Hepatocyte (in vitro differentiated cells): Measurements from ENCODE around the gene TCEA2. TPM values are rescaled to one million over a fixed set of nuclear protein-coding genes. Genes with fewer than 3 reads are reported as not detected.

Experiments used
- DNase-seq: peaks from one replicate; pipeline ENCODE4 v3.0.0-alpha.2; 2016; ENCODE audit warnings: low spot score
- H2AFZ ChIP-seq: fragments of 200-600 bp; sonication (generic); 2 replicates; pipeline ENCODE4 v1.6.0; 2016; ENCODE audit warnings: antibody characterized with exemption, mild to moderate bottlenecking
- H3K27ac ChIP-seq: fragments of 200-600 bp; sonication (generic); 2 replicates; pipeline ENCODE4 v1.5.1; 2016; ENCODE audit warnings: mild to moderate bottlenecking
- H3K27me3 ChIP-seq: fragments of 200-600 bp; sonication (generic); 2 replicates; pipeline ENCODE4 v1.6.1; 2016
- H3K36me3 ChIP-seq: fragments of 200-600 bp; sonication (generic); replicated peaks from 2 replicates; pipeline ENCODE4 v1.5.1; 2016; ENCODE audit warnings: low read depth; ENCODE audit not compliant: insufficient read depth
- H3K4me1 ChIP-seq: fragments of 200-600 bp; sonication (generic); 2 replicates; pipeline ENCODE4 v1.5.1; 2016; ENCODE audit warnings: mild to moderate bottlenecking, moderate library complexity; ENCODE audit not compliant: insufficient read depth
- H3K4me2 ChIP-seq: fragments of 200-600 bp; sonication (generic); 2 replicates; pipeline ENCODE4 v1.6.0; 2016
- H3K4me3 ChIP-seq: fragments of 200-600 bp; sonication (generic); 2 replicates; pipeline ENCODE4 v1.5.1; 2016; ENCODE audit warnings: mild to moderate bottlenecking
- H3K79me2 ChIP-seq: fragments of 200-600 bp; sonication (generic); 2 replicates; pipeline ENCODE4 v1.6.0; 2017; ENCODE audit warnings: mild to moderate bottlenecking
- H3K9me2 ChIP-seq: fragments of 200-600 bp; sonication (generic); replicated peaks from 2 replicates; pipeline ENCODE4 v1.6.0; 2017; ENCODE audit warnings: mild to moderate bottlenecking; ENCODE audit not compliant: insufficient read depth
- H3K9me3 ChIP-seq: fragments of 200-600 bp; sonication (generic); 2 replicates; pipeline ENCODE4 v1.5.1; 2016; ENCODE audit warnings: low read depth, mild to moderate bottlenecking
- H4K20me1 ChIP-seq: fragments of 200-600 bp; sonication (generic); 2 replicates; pipeline ENCODE4 v1.6.0; 2016; ENCODE audit warnings: mild to moderate bottlenecking; ENCODE audit not compliant: insufficient read depth, poor library complexity, severe bottlenecking
- CTCF ChIP-seq: fragments of 200-600 bp; sonication (generic); IDR thresholded peaks from 2 replicates; pipeline ENCODE4 v1.5.1; 2016; ENCODE audit warnings: antibody characterized with exemption, mild to moderate bottlenecking; ENCODE audit not compliant: poor library complexity
- EZH2 ChIP-seq: fragments of 200-600 bp; sonication (generic); IDR thresholded peaks from 2 replicates; pipeline ENCODE4 v1.6.1; 2016; ENCODE audit warnings: antibody characterized with exemption, mild to moderate bottlenecking, borderline replicate concordance
- EZH2phosphoT487 ChIP-seq: fragments of 200-600 bp; sonication (generic); IDR thresholded peaks from one replicate; pipeline ENCODE4 v1.6.1; 2018; ENCODE audit warnings: antibody characterized with exemption, mild to moderate bottlenecking, low read depth, moderate library complexity; ENCODE audit not compliant: unreplicated experiment, severe bottlenecking
- WGBS: methylation state at CpG from one replicate; pipeline ENCODE4 v1.1.6; 2016; ENCODE audit warnings: low lambda C conversion rate; ENCODE audit errors: missing lambda C conversion rate; 5-methylcytosine and 5-hydroxymethylcytosine counted together
- polyA plus RNA-seq: library from polyadenylated mRNA; unstranded; fragments of >200 nt; fragmentation: Nextera tagmentation; extraction: Ambion mirVana; gene quantifications from 2 replicates; pipeline ENCODE4 v1.2.1, GENCODE V29; 2016
- total RNA-seq: library from RNA; depleted of rRNA; stranded (reverse); fragments of >200 nt; gene quantifications from 2 replicates; pipeline ENCODE4 v1.2.3, GENCODE V29; 2014

Gene TCEA2
- total and polyA plus RNA-seq, 2 experiments from 2014 or later, result 26.0 to 74.2 TPM

- no peaks in the 10 kb centered on the region for H3K27me3 ChIP-seq
- H3K9me2 ChIP-seq, result no peaks in the 10 kb centered on the region
- H3K36me3 ChIP-seq, result no peaks in the 10 kb centered on the region
- H2AFZ ChIP-seq, result no peak overlapping the region
- no peak overlapping the region for H3K4me2 ChIP-seq
- no peaks in the 10 kb centered on the region for H3K79me2 ChIP-seq
- no peaks in the 10 kb centered on the region for H4K20me1 ChIP-seq
- no peak for TF ChIP-seq CTCF
- no peak for TF ChIP-seq EZH2
- no peak for TF ChIP-seq EZH2phosphoT487
- DNase-seq, result no peak
- no peaks in the 10 kb centered on the region for H3K4me1 ChIP-seq
- H3K9me3 ChIP-seq, result no peaks in the 10 kb centered on the region
- H3K27ac ChIP-seq, result no peak overlapping the region
- no peak overlapping the region for H3K4me3 ChIP-seq
- 87% methylated on average over 19 of the region's 19 CpGs for WGBS
Measured at GRCh38 chr20:64111841-64112641, 49.0 kb downstream of the TCEA2 start.

- DNase-seq, result no peak
- Histone ChIP-seq H3K27me3 (no peaks in the 10 kb centered on the region), H2AFZ (no peak overlapping the region), H3K27ac (no peak overlapping the region), H3K9me2 (no peaks in the 10 kb centered on the region), H3K4me3 (no peak overlapping the region), H3K4me2 (no peak overlapping the region), H4K20me1 (no peaks in the 10 kb centered on the region), H3K4me1 (no peaks in the 10 kb centered on the region), H3K79me2 (no peaks in the 10 kb centered on the region), H3K36me3 (no peaks in the 10 kb centered on the region), H3K9me3 (no peaks in the 10 kb centered on the region)
- TF ChIP-seq EZH2phosphoT487 (no peak), EZH2 (no peak), CTCF (no peak)
- 91% methylated on average over 18 of the region's 18 CpGs for WGBS
Measured at GRCh38 chr20:64112691-64113443, 49.9 kb downstream of the TCEA2 start.

- Histone ChIP-seq H3K27me3 (no peaks in the 10 kb centered on the region), H3K4me3 (no peak overlapping the region), H3K4me2 (no peak overlapping the region), H3K9me3 (no peaks in the 10 kb centered on the region), H3K27ac (no peak overlapping the region), H3K36me3 (no peaks in the 10 kb centered on the region), H4K20me1 (no peaks in the 10 kb centered on the region), H3K4me1 (no peaks in the 10 kb centered on the region), H3K79me2 (no peaks in the 10 kb centered on the region), H3K9me2 (no peaks in the 10 kb centered on the region), H2AFZ (no peak overlapping the region)
- no peak for DNase-seq
- TF ChIP-seq EZH2 (no peak), CTCF (no peak), EZH2phosphoT487 (no peak)
- 83% methylated on average over 6 of the region's 6 CpGs for WGBS
Measured at GRCh38 chr20:64113444-64113775, 50.4 kb downstream of the TCEA2 start.
